ENCODE data around the gene NT5E. TPM values are rescaled to one million over a fixed set of nuclear protein-coding genes. Genes with fewer than 3 reads are reported as not detected.
A peak's percentile ranks its signal among the peaks of the same experiment; 100 is the strongest.

Gene NT5E
- total RNA-seq, 1 donor from 2014 or later = 216 TPM

- DNase-seq (ENCODE audit: low read depth) = no peak
- no peak for TF ChIP-seq CTCF (conservative IDR thresholded peaks at IDR 0.05; ENCODE audit: low read depth, low read length)
- no peak overlapping the region for H3K4me3 ChIP-seq (ENCODE audit: low read depth, low read length)
Observed at GRCh38 chr6:85472744-85473143, 22.9 kb downstream of the NT5E start.

- DNase-seq (ENCODE audit: low read depth) = no peak
- no peak for TF ChIP-seq CTCF (conservative IDR thresholded peaks at IDR 0.05; ENCODE audit: low read depth, low read length)
- no peak overlapping the region for H3K4me3 ChIP-seq (ENCODE audit: low read depth, low read length)
Observed at GRCh38 chr6:85473748-85474147, 23.9 kb downstream of the NT5E start.

GRCh38 chr6:85476532-85476931 lies 26.6 kb downstream of the NT5E start:
- no peak overlapping the region for H3K4me3 ChIP-seq (ENCODE audit: low read depth, low read length)
- peak; percentile 6 for TF ChIP-seq CTCF (conservative IDR thresholded peaks at IDR 0.05; ENCODE audit: low read depth, low read length)
- no peak for DNase-seq (ENCODE audit: low read depth)

GRCh38 chr6:85479208-85479607 lies 29.3 kb downstream of the NT5E start:
- no peak for TF ChIP-seq CTCF (conservative IDR thresholded peaks at IDR 0.05; ENCODE audit: low read depth, low read length)
- no peak overlapping the region for H3K4me3 ChIP-seq (ENCODE audit: low read depth, low read length)
- DNase-seq (ENCODE audit: low read depth) = no peak

DNA sequence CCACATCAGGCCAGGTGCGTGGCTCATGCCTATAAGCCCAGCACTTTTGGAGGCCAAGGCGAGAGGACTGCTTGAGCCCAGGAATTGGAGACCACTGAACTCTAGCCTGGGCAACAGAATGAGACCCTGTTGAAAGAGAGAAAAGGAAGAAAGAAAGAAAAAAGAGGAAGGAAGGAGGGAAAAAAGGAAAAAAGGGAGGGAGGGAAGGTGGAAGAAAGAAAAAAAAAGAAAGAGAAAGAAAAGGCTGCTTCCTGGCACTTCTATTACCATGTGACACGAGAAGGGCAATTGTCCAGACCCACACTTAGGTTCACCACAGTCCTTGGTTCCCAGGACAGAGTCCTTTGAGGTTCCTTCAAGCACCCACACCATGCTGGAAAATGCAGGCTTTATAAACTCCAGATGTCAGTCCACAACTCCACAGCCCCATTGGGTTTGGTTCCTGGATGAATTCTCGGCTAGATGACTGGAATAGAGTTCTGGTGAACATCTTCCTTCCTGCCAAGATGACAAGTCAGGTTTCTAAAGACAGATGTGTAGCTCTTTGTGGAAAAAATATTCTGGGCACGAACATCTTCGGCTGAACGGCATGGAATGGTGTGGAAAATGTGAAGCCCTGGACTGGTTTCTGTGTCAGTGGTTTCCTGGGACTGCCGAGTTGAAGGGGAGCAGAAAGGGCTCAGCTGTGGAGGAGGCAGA lies 32.5 kb downstream of the NT5E start:
- H3K4me3 ChIP-seq (ENCODE audit: low read depth, low read length) = no peak overlapping the region
- no peak for DNase-seq (ENCODE audit: low read depth)
- TF ChIP-seq CTCF (conservative IDR thresholded peaks at IDR 0.05; ENCODE audit: low read depth, low read length) = no peak

GRCh38 chr6:85482905-85483700 lies 33.2 kb downstream of the NT5E start:
- TF ChIP-seq CTCF (conservative IDR thresholded peaks at IDR 0.05; ENCODE audit: low read depth, low read length) = peak; percentile 98
- no peak for DNase-seq (ENCODE audit: low read depth)
- H3K4me3 ChIP-seq (ENCODE audit: low read depth, low read length) = no peak overlapping the region

All from epithelial cell of proximal tubule (primary cell).